ENCODE results near the gene CTBP2. TPM values are rescaled to one million over a fixed set of nuclear protein-coding genes. Genes with fewer than 3 reads are reported as not detected.

Gene CTBP2
- total RNA-seq, 1 donor from 2014 or later: 0.16 TPM

- no peaks in the 10 kb centered on the region for H3K4me1 Mint-ChIP-seq
- H3K27ac Mint-ChIP-seq: no peak overlapping the region
- intact Hi-C loops (cut with micrococcal nuclease): no loop called here
- H3K36me3 Mint-ChIP-seq (ENCODE audit: low read depth): no peaks in the 10 kb centered on the region
- peaks cover 34% of the 10 kb centered on the region for H3K27me3 Mint-ChIP-seq
- H3K4me3 Mint-ChIP-seq: no peak overlapping the region
- H3K9me3 Mint-ChIP-seq: no peaks in the 10 kb centered on the region
- DNase-seq: no peak
These were observed 11.8 kb downstream of the CTBP2 start for GRCh38 chr10:125148528-125148927.

- Mint-ChIP-seq H3K9me3 (no peaks in the 10 kb centered on the region), H3K4me3 (no peak overlapping the region), H3K27ac (no peak overlapping the region), H3K27me3 (peaks cover 29% of the 10 kb centered on the region), H3K4me1 (no peaks in the 10 kb centered on the region), H3K36me3 (ENCODE audit: low read depth) (no peaks in the 10 kb centered on the region)
- DNase-seq: no peak
- intact Hi-C loops (cut with micrococcal nuclease): no loop called here
These were observed 12.4 kb downstream of the CTBP2 start for GRCh38 chr10:125147971-125148439.

- intact Hi-C loops (cut with micrococcal nuclease): no loop called here
- no peaks in the 10 kb centered on the region for H3K36me3 Mint-ChIP-seq (ENCODE audit: low read depth)
- H3K27ac Mint-ChIP-seq: no peak overlapping the region
- DNase-seq: no peak
- no peaks in the 10 kb centered on the region for H3K4me1 Mint-ChIP-seq
- H3K4me3 Mint-ChIP-seq: no peak overlapping the region
- peaks cover 25% of the 10 kb centered on the region for H3K27me3 Mint-ChIP-seq
- no peaks in the 10 kb centered on the region for H3K9me3 Mint-ChIP-seq
These were observed 13.4 kb downstream of the CTBP2 start for GRCh38 chr10:125146791-125147579.

GRCh38 chr10:125145636-125146035 is 14.7 kb downstream of the CTBP2 start:
- Mint-ChIP-seq H3K36me3 (ENCODE audit: low read depth) (no peaks in the 10 kb centered on the region), H3K9me3 (no peaks in the 10 kb centered on the region), H3K4me1 (no peaks in the 10 kb centered on the region), H3K27me3 (peaks cover 23% of the 10 kb centered on the region), H3K27ac (no peak overlapping the region), H3K4me3 (no peak overlapping the region)
- DNase-seq: no peak
- intact Hi-C loops (cut with micrococcal nuclease): no loop called here

DNA sequence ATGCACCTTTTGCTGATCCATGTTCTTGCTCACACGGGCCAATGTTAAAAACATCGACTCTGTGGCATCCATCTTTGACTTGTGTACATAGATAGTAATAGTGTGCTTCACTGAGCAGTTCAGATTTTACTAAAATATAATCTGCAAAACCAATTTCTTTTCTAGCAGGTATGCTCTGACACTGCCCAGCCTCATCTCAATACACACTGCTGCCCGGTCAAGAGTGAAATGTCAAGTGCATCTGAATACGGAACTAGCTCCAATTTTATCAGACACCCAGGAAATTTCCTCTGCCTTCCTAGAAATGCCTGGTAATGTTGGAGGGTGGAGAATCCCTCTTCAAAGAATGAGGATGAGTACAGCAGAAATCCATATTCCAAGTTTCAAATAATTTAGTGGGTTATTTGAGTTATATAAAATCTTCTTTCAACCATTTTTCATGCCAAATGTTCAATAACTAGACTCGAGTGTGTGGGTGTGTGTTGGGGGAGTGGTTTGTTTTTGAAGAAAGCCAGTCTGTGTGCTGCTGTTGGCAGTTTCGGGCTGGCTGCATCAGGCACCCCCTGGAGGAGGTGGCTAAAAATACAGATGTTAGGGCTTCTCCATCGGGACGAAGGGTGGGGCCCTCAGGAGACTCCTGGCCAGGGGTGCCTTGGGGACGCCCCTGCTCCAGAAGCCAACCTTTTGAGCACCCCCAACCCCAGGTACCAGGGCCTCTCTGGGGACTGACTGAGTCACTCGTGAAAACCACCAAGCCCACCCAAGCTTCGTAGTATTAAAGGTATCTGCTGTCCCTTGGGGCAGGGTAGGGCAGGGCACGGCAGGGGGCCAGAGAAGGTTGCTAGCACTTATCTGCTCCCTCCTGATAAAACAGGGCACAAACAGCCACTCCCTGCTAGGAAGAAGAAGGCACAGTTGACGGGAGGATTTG is 15.4 kb downstream of the CTBP2 start:
- no peaks in the 10 kb centered on the region for H3K9me3 Mint-ChIP-seq
- DNase-seq: no peak
- intact Hi-C loops (cut with micrococcal nuclease): no loop called here
- H3K36me3 Mint-ChIP-seq (ENCODE audit: low read depth): no peaks in the 10 kb centered on the region
- H3K27me3 Mint-ChIP-seq: peaks cover 19% of the 10 kb centered on the region
- H3K4me1 Mint-ChIP-seq: no peaks in the 10 kb centered on the region
- no peak overlapping the region for H3K4me3 Mint-ChIP-seq
- no peak overlapping the region for H3K27ac Mint-ChIP-seq

DNA sequence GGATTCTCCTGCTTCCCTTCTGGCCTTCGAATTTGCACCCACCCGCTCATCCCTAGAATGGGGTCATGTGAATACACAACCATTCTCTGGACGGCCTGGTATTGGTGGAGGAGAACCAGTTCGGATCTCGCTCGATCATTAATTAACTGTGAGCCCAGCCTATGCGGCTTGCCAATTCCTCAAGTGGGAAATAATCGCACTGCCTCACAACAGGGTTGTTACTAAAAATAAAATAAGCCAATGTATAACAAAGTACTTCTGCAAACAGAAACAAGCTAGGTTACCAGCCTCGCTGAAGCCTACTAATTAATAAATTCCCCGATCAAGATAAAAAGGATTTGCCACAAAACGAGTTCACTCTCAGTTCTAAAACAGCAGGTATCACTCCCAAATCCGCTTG is 16.2 kb downstream of the CTBP2 start:
- DNase-seq: no peak
- no peaks in the 10 kb centered on the region for H3K4me1 Mint-ChIP-seq
- peaks cover 18% of the 10 kb centered on the region for H3K27me3 Mint-ChIP-seq
- H3K9me3 Mint-ChIP-seq: no peaks in the 10 kb centered on the region
- no peak overlapping the region for H3K4me3 Mint-ChIP-seq
- H3K36me3 Mint-ChIP-seq (ENCODE audit: low read depth): no peaks in the 10 kb centered on the region
- H3K27ac Mint-ChIP-seq: no peak overlapping the region
- intact Hi-C loops (cut with micrococcal nuclease): no loop called here

DNA sequence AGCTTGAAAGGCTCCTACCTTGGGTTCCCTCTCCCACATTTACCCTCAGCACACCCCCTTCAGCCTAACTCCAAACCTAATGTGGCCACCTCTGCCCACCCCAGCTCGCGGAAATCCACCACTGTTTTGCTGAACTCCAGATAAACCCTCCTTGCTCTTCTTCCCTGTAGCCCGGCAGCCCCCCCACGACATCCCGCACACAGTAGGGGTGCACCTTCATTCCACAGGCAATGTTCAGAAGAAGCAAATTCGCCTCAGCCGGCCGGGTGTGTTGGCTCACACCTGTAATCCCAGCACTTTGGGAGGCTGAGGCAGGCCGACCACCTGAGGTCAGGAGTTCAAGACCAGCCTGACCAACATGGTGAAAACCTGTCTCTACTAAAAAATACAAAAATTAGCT is 17.4 kb downstream of the CTBP2 start:
- no peak for DNase-seq
- Mint-ChIP-seq H3K4me1 (no peaks in the 10 kb centered on the region), H3K27ac (no peak overlapping the region), H3K4me3 (no peak overlapping the region), H3K27me3 (peaks cover 12% of the 10 kb centered on the region), H3K36me3 (ENCODE audit: low read depth) (no peaks in the 10 kb centered on the region), H3K9me3 (no peaks in the 10 kb centered on the region)
- intact Hi-C loops (cut with micrococcal nuclease): no loop called here

GRCh38 chr10:125141860-125142484 is 18.4 kb downstream of the CTBP2 start:
- Mint-ChIP-seq H3K27ac (no peak overlapping the region), H3K9me3 (no peaks in the 10 kb centered on the region)
- intact Hi-C loops (cut with micrococcal nuclease): no loop called here

DNA sequence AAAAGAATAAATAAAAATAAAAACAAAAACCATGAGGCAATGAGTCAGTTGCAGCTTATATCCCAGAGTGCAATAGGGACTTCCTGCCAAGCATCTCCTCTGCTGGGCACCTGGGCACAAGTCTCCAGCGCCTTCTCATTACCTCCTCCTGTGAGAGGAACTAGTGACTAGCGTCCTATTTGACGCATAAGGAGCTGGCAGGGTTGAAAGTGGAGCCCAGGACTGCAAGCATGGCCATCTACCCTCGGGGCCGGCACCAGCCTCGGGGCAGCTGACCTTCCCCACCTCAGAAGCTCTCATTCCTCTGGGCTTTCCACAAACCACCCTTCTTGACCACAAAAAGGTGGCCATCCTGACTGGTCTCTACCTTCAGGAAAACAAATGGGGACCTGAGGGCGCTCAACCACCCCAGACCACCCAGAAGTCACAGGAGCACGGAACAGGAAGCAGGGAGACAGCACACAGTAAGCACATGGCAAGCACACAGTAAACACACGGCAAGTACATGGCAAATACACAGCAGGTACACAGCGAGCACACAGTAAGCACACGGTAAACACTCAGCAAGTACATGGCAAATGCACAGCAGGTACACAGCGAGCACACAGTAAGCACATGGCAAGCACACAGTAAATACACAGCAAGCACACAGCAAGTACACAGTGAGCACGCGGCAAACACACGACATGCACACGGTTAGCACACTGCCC is 19.1 kb downstream of the CTBP2 start:
- intact Hi-C loops (cut with micrococcal nuclease): no loop called here
- H3K4me3 Mint-ChIP-seq: no peak overlapping the region
- no peaks in the 10 kb centered on the region for H3K4me1 Mint-ChIP-seq
- no peaks in the 10 kb centered on the region for H3K9me3 Mint-ChIP-seq
- no peak for DNase-seq
- no peak overlapping the region for H3K27ac Mint-ChIP-seq
- no peaks in the 10 kb centered on the region for H3K36me3 Mint-ChIP-seq (ENCODE audit: low read depth)
- peaks cover 8% of the 10 kb centered on the region for H3K27me3 Mint-ChIP-seq

More at GRCh38 chr10:125141860-125142484, 18.4 kb downstream of the CTBP2 start:
- H3K36me3 Mint-ChIP-seq (ENCODE audit: low read depth): no peaks in the 10 kb centered on the region
- peaks cover 11% of the 10 kb centered on the region for H3K27me3 Mint-ChIP-seq
- no peaks in the 10 kb centered on the region for H3K4me1 Mint-ChIP-seq
- no peak for DNase-seq
- no peak overlapping the region for H3K4me3 Mint-ChIP-seq

DNA sequence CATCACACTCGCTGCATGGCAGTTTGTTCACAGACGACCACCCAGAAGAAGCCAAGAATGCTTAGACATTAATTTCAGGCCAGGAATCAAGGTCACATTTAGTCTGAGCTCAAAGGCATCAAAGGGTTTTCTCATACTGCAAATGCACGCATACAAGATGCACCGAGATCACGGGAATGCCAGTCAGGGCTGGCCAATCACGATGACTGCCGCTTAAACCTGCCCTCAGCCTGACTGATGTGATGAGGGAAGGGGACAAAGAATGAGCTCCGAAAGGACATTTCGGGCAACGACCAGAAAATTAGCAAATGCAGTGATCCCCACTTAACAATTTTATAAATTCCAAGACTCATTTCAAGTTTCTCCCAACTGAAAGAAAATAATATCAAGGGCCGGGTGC is 20.2 kb downstream of the CTBP2 start:
- intact Hi-C loops (cut with micrococcal nuclease): no loop called here
- Mint-ChIP-seq H3K27me3 (peaks cover 8% of the 10 kb centered on the region), H3K36me3 (ENCODE audit: low read depth) (no peaks in the 10 kb centered on the region), H3K27ac (no peak overlapping the region), H3K4me3 (no peak overlapping the region), H3K4me1 (no peaks in the 10 kb centered on the region), H3K9me3 (no peaks in the 10 kb centered on the region)
- no peak for DNase-seq

DNA sequence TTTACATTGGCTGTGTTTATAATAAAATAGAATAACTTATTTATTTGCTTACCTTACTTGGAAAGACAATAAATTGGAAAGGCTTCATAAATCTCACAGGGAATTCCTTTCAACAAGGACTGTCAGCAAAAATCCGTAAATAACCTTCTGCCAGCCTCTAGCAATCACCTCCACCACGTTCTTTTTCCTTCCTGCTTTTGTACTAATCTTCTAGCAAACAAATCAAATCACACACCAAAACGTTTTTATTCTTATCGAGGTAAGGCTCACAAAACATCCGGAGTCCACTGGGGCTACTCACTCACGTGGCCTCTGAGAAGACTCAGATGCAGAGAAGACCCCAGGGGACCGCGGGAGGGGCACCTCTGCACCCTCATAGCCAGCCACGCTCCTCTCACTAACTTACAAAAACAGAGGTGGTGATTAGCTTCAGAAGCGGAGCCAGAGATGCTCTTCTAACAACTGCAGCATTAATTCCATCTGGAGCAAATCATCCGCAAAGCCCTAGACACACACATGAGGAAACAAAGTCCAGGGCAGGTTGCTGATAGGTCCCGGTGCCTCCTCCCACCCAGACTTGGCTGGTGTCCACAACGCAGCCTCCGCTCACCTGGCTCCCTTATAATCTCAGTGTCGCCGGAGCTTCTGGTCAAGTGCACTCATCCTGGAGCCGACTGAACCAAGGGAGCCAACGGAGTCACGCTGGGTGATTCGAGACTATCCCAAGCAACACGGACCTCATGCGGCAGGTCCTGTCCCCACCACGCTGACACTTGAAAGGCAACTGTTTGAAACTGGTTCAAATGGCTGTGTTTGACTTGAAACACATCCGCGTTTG is 22.5 kb downstream of the CTBP2 start:
- no peak overlapping the region for H3K4me3 Mint-ChIP-seq
- no peaks in the 10 kb centered on the region for H3K27me3 Mint-ChIP-seq
- intact Hi-C loops (cut with micrococcal nuclease): no loop called here
- H3K27ac Mint-ChIP-seq: no peak overlapping the region
- H3K9me3 Mint-ChIP-seq: no peaks in the 10 kb centered on the region
- H3K36me3 Mint-ChIP-seq (ENCODE audit: low read depth): no peaks in the 10 kb centered on the region
- H3K4me1 Mint-ChIP-seq: no peaks in the 10 kb centered on the region
- no peak for DNase-seq

DNA sequence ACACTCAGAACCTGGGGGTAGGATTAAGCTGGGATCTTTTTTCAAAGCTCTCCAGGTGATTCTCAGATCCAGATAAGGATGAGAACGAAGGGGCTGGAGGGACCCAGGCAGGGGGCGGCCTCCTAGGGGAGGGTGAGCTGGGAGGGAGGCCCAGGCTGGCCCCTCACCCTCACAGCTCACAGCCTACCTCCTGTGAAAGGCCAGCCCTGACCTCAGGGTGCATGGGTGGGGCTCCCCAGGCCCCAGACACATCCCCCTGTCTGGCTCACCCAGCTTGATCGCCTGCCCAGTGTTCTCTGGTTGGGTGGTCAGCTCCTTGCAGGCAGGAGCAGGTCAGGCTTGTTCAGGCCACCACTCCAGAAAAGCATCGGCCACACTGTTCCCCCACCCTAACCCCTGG is 24.3 kb downstream of the CTBP2 start:
- H3K36me3 Mint-ChIP-seq (ENCODE audit: low read depth): no peaks in the 10 kb centered on the region
- H3K9me3 Mint-ChIP-seq: no peaks in the 10 kb centered on the region
- H3K4me3 Mint-ChIP-seq: no peak overlapping the region
- DNase-seq: no peak
- intact Hi-C loops (cut with micrococcal nuclease): no loop called here
- no peaks in the 10 kb centered on the region for H3K4me1 Mint-ChIP-seq
- H3K27ac Mint-ChIP-seq: no peak overlapping the region
- H3K27me3 Mint-ChIP-seq: no peaks in the 10 kb centered on the region

- intact Hi-C loops (cut with micrococcal nuclease): no loop called here
- H3K36me3 Mint-ChIP-seq (ENCODE audit: low read depth): no peaks in the 10 kb centered on the region
- no peak overlapping the region for H3K4me3 Mint-ChIP-seq
- H3K4me1 Mint-ChIP-seq: no peaks in the 10 kb centered on the region
- no peaks in the 10 kb centered on the region for H3K27me3 Mint-ChIP-seq
- DNase-seq: no peak
- H3K27ac Mint-ChIP-seq: no peak overlapping the region
- H3K9me3 Mint-ChIP-seq: no peaks in the 10 kb centered on the region
These were observed 24.7 kb downstream of the CTBP2 start for GRCh38 chr10:125135771-125136035.

Data from activated CD4-positive, alpha-beta T cell treated with anti-CD3 and anti-CD28 coated beads, Interleukin-2, amount 10 ng/mL, durations not matched to agents 24 days and 14 days (primary cell).